ENCODE data around the gene HYAL2. TPM values are rescaled to one million over a fixed set of nuclear protein-coding genes. Genes with fewer than 3 reads are reported as not detected.

Gene HYAL2
- total and polyA plus RNA-seq, 10 of the 15 experiments (the other 5 are each of a cell fraction or from before 2014, with no cell fraction given), result 0.06 to 21.8 (median 12.7) TPM

- TF ChIP-seq RCOR1 (conservative IDR thresholded peaks at IDR 0.05; ENCODE audit: low read depth, low read length) (0 out of 2 replicates have a peak, but pooled peaks have one; percentile 63), ZNF24 (IDR thresholded peaks at IDR 0.05) (no peak), TCF3 (IDR thresholded peaks at IDR 0.05; ENCODE audit: borderline replicate concordance, insufficient read depth, low read depth, low read length) (no peak), POLR2AphosphoS2 (IDR thresholded peaks at IDR 0.05; ENCODE audit: low read depth, low read length) (peak; percentile 72; the same call in 1 of the 2 replicates), CHD1 (IDR thresholded peaks at IDR 0.05; ENCODE audit: low read depth, low read length) (no peak), POLR2A (IDR thresholded peaks at IDR 0.05; ENCODE audit: low read depth, low read length) (peak; percentile 83), ZBED1 (IDR thresholded peaks at IDR 0.05; ENCODE audit: borderline replicate concordance) (no peak), STAT3 (IDR thresholded peaks at IDR 0.05; ENCODE audit: low read depth, low read length) (no peak), HCFC1 (IDR thresholded peaks at IDR 0.05; ENCODE audit: low read length) (peak; percentile 100), DPF2 (IDR thresholded peaks at IDR 0.05) (no peak), CREB1 (IDR thresholded peaks at IDR 0.05; ENCODE audit: low read depth) (peak; percentile 95), TCF12 (IDR thresholded peaks at IDR 0.05; ENCODE audit: low read depth, low read length) (0 out of 2 replicates have a peak, but pooled peaks have one; percentile 37), SMARCA5 (IDR thresholded peaks at IDR 0.05) (no peak), NRF1 (conservative IDR thresholded peaks at IDR 0.05; ENCODE audit: low read depth, low read length) (peak; percentile 86), HDAC2 (IDR thresholded peaks at IDR 0.05) (no peak), NFIC (IDR thresholded peaks at IDR 0.05; ENCODE audit: low read depth, low read length) (no peak), ZBTB11 (CRISPR knock-in tag; IDR thresholded peaks at IDR 0.05) (no peak), KAT2A (conservative IDR thresholded peaks at IDR 0.05; ENCODE audit: control insufficient read depth, low read depth, low read length) (no peak), KLF5 (IDR thresholded peaks at IDR 0.05; ENCODE audit: partially characterized antibody) (no peak), ZNF217 (IDR thresholded peaks at IDR 0.05) (no peak), ATF2 (IDR thresholded peaks at IDR 0.05; ENCODE audit: low read length) (no peak), SMAD5 (IDR thresholded peaks at IDR 0.05; ENCODE audit: low read depth) (no peak), RB1 (IDR thresholded peaks at IDR 0.05; ENCODE audit: borderline replicate concordance) (no peak), IRF5 (IDR thresholded peaks at IDR 0.05; ENCODE audit: borderline replicate concordance) (no peak), PML (IDR thresholded peaks at IDR 0.05; ENCODE audit: low read length) (no peak), ESRRA (IDR thresholded peaks at IDR 0.05; ENCODE audit: low read length) (peak; percentile 87), SIX5 (IDR thresholded peaks at IDR 0.05; ENCODE audit: low read depth, low read length, severe bottlenecking) (peak; percentile 100), MTA2 (IDR thresholded peaks at IDR 0.05; ENCODE audit: low read depth) (no peak), EGR1 (IDR thresholded peaks at IDR 0.05; ENCODE audit: borderline replicate concordance in 1 of 2, low read depth in 2 of 2, low read length in 2 of 2) (no peak)
Observed at GRCh38 chr3:50358911-50359759, 36.6 kb upstream of the HYAL2 start, which contains the start of gene TMEM115 (continued).
